HEK293 (cell line): ENCODE data around the gene INPP5B.

Experiments used
- CTCF ChIP-seq: fragments of 450-650 bp; formaldehyde crosslinking; IDR thresholded peaks from 2 replicates; pipeline ENCODE4 v1.5.1; 2016; ENCODE audit warnings: missing biosample characterization, missing genetic modification characterization
- PRDM10 ChIP-seq: fragments of 450-650 bp; formaldehyde crosslinking; IDR thresholded peaks from 2 replicates; pipeline ENCODE4 v1.5.1; 2016; ENCODE audit warnings: missing biosample characterization, missing genetic modification characterization
- TCF7L2 ChIP-seq: IDR thresholded peaks from 2 replicates; pipeline ENCODE4 v1.6.1; 2011; ENCODE audit warnings: low read depth, mild to moderate bottlenecking, inconsistent platforms, low read length, moderate library complexity, borderline replicate concordance
- ZBTB44 ChIP-seq: fragments of 450-650 bp; IDR thresholded peaks from 2 replicates; pipeline ENCODE4 v1.5.1; 2018; ENCODE audit warnings: missing biosample characterization, mild to moderate bottlenecking, missing genetic modification characterization
- ZNF10 ChIP-seq: fragments of 450-650 bp; formaldehyde crosslinking; IDR thresholded peaks from 2 replicates; pipeline ENCODE4 v1.5.1; 2017; ENCODE audit warnings: missing biosample characterization, missing genetic modification characterization
- ZNF560 ChIP-seq: fragments of 450-650 bp; formaldehyde crosslinking; IDR thresholded peaks from 2 replicates; pipeline ENCODE4 v1.5.1; 2017; ENCODE audit warnings: missing biosample characterization, missing genetic modification characterization, borderline replicate concordance
- ZNF654 ChIP-seq: fragments of 450-650 bp; formaldehyde crosslinking; IDR thresholded peaks from 2 replicates; pipeline ENCODE4 v1.5.1; 2016; ENCODE audit warnings: low read depth, missing biosample characterization, missing genetic modification characterization

GRCh38 chr1:37814252-37814651 is 132.6 kb downstream of the INPP5B start:
- TF ChIP-seq TCF7L2: no peak
- TF ChIP-seq CTCF (tag by site-specific recombination): no peak
- no peak for TF ChIP-seq ZNF10 (tag by site-specific recombination)
- no peak for TF ChIP-seq PRDM10 (tag by site-specific recombination)
- TF ChIP-seq ZBTB44 (tag by site-specific recombination): no peak
- TF ChIP-seq ZNF654 (tag by site-specific recombination): no peak
- TF ChIP-seq ZNF560 (tag by site-specific recombination): no peak
